Measurements from ENCODE around the gene TRMT61B. TPM values are rescaled to one million over a fixed set of nuclear protein-coding genes. Genes with fewer than 3 reads are reported as not detected.

The TRMT61B gene
- total and polyA plus RNA-seq, 9 of the 15 experiments (the other 6 are each of a cell fraction or from before 2014, with no cell fraction given) = 13.2 to 28.3 (median 19.5) TPM

DNA sequence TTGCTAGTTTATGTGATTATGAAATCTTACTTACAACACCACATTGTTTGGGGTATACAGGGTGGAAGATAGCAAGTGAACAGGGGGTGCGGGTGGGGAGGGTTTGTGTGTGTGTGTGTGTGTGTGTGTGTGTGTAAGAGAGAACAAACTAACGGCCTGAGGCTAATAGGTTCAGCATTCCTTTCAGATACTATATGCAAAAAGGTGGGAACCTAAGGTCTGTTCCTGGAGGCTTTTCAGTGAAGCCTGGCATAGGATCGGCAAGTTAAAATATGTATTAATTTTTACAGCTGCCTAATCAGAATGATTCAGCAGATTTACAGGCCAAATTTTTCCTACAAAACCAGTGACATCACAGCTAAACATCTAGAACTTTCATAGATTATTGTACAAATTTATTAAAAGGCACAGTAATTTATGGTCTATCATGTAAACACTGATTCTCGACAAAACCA is 67.1 kb downstream of the TRMT61B start:
- Histone ChIP-seq H3K4me1 (replicated peaks in 1 of 2; ENCODE audit: control insufficient read depth in 2 of 2, insufficient read depth in 2 of 2, low read length in 2 of 2) (no peaks in the 10 kb centered on the region), H3K27ac (ENCODE audit: extremely low read depth, low read depth, low read length) (no peak overlapping the region), H3K4me2 (ENCODE audit: insufficient read depth, low read length) (no peak overlapping the region), H3K4me3 (no peak overlapping the region), H3K9me3 (replicated peaks; ENCODE audit: control insufficient read depth, insufficient read depth, low read depth, low read length) (no peaks in the 10 kb centered on the region), H4K20me1 (replicated peaks; ENCODE audit: control insufficient read depth, insufficient read depth, low read length) (no peaks in the 10 kb centered on the region), H3K36me3 (ENCODE audit: control insufficient read depth, insufficient read depth, low read length) (peaks cover 42% of the 10 kb centered on the region), H2AFZ (ENCODE audit: low read depth, low read length) (no peak overlapping the region), H3K79me2 (ENCODE audit: control insufficient read depth, insufficient read depth, low read length) (no peaks in the 10 kb centered on the region), H3K9ac (ENCODE audit: insufficient read depth in 1 of 2, low read depth in 2 of 2, low read length in 2 of 2) (no peak overlapping the region), H3K27me3 (ENCODE audit: control insufficient read depth in 2 of 2, insufficient read depth in 2 of 2, low read length in 2 of 2) (no peaks in the 10 kb centered on the region), H3K9me1 (ENCODE audit: control insufficient read depth, insufficient read depth, low read length) (no peaks in the 10 kb centered on the region)
- DNase-seq (ENCODE audit: extremely low read depth in 1 of 4, low spot score in 3 of 4) (no peak), ATAC-seq (no peak), FAIRE-seq (no peak)
- in situ Hi-C loops (cut with MboI) (no loop called here), intact Hi-C loops (cut with micrococcal nuclease) (no loop called here)
- POLR2A ChIA-PET = interaction anchor here (1.1 to 1.7 kb wide), 2 partner anchors 9 to 52 kb away, joined by 4 to 8 read pairs; no protein-coding TSS in a partner anchor
- no TSS peak for BruUV-seq (replicated peaks)
- 76% methylated on average over 4 of the region's 4 CpGs for WGBS (ENCODE audit: insufficient coverage, low coverage, missing lambda C conversion rate)
- CTCF ChIA-PET (ENCODE audit: low intra/inter-chr PET ratio) = no interaction called here
- no peak for TF ChIP-seq ZNF232 (CRISPR knock-in tag; IDR thresholded peaks at IDR 0.05)
- peak; percentile 91 for TF ChIP-seq MAFG (tag; conservative IDR thresholded peaks at IDR 0.05)
- TF ChIP-seq, protein P1, sequence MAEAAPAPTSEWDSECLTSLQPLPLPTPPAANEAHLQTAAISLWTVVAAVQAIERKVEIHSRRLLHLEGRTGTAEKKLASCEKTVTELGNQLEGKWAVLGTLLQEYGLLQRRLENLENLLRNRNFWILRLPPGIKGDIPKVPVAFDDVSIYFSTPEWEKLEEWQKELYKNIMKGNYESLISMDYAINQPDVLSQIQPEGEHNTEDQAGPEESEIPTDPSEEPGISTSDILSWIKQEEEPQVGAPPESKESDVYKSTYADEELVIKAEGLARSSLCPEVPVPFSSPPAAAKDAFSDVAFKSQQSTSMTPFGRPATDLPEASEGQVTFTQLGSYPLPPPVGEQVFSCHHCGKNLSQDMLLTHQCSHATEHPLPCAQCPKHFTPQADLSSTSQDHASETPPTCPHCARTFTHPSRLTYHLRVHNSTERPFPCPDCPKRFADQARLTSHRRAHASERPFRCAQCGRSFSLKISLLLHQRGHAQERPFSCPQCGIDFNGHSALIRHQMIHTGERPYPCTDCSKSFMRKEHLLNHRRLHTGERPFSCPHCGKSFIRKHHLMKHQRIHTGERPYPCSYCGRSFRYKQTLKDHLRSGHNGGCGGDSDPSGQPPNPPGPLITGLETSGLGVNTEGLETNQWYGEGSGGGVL (CRISPR knock-in tag; IDR thresholded peaks at IDR 0.05) = no peak
- TF ChIP-seq ZNF780A (CRISPR knock-in tag; IDR thresholded peaks at IDR 0.05) = no peak
- TF ChIP-seq ZNF436 (CRISPR knock-in tag; IDR thresholded peaks at IDR 0.05) = no peak
- 0 out of 2 replicates have a peak, but pooled peaks have one; percentile 32 for TF ChIP-seq DPF2 (IDR thresholded peaks at IDR 0.05)
- TF ChIP-seq ATF1 (CRISPR knock-in tag; IDR thresholded peaks at IDR 0.05) = no peak
- no peak for TF ChIP-seq ATF1 (tag; IDR thresholded peaks at IDR 0.05)
- peak; percentile 50; the same call in 1 of the 2 replicates for TF ChIP-seq NFE2L1 (tag; IDR thresholded peaks at IDR 0.05; ENCODE audit: borderline replicate concordance, low read depth)
- no peak for TF ChIP-seq TFAM (CRISPR knock-in tag; conservative IDR thresholded peaks at IDR 0.05)
- TF ChIP-seq ZC3H8 (IDR thresholded peaks at IDR 0.05) = no peak
- TF ChIP-seq KLF16 (IDR thresholded peaks at IDR 0.05) = no peak
- TF ChIP-seq RNF2 (IDR thresholded peaks at IDR 0.05) = no peak
- TF ChIP-seq, protein P2, sequence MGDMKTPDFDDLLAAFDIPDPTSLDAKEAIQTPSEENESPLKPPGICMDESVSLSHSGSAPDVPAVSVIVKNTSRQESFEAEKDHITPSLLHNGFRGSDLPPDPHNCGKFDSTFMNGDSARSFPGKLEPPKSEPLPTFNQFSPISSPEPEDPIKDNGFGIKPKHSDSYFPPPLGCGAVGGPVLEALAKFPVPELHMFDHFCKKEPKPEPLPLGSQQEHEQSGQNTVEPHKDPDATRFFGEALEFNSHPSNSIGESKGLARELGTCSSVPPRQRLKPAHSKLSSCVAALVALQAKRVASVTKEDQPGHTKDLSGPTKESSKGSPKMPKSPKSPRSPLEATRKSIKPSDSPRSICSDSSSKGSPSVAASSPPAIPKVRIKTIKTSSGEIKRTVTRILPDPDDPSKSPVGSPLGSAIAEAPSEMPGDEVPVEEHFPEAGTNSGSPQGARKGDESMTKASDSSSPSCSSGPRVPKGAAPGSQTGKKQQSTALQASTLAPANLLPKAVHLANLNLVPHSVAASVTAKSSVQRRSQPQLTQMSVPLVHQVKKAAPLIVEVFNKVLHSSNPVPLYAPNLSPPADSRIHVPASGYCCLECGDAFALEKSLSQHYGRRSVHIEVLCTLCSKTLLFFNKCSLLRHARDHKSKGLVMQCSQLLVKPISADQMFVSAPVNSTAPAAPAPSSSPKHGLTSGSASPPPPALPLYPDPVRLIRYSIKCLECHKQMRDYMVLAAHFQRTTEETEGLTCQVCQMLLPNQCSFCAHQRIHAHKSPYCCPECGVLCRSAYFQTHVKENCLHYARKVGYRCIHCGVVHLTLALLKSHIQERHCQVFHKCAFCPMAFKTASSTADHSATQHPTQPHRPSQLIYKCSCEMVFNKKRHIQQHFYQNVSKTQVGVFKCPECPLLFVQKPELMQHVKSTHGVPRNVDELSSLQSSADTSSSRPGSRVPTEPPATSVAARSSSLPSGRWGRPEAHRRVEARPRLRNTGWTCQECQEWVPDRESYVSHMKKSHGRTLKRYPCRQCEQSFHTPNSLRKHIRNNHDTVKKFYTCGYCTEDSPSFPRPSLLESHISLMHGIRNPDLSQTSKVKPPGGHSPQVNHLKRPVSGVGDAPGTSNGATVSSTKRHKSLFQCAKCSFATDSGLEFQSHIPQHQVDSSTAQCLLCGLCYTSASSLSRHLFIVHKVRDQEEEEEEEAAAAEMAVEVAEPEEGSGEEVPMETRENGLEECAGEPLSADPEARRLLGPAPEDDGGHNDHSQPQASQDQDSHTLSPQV (IDR thresholded peaks at IDR 0.05) = peak; percentile 24; the same call in 1 of the 2 replicates
- TF ChIP-seq ZNF23 (CRISPR knock-in tag; IDR thresholded peaks at IDR 0.05) = no peak
- no peak for TF ChIP-seq CSDE1 (IDR thresholded peaks at IDR 0.05)
- no peak for TF ChIP-seq ZNF785 (CRISPR knock-in tag; IDR thresholded peaks at IDR 0.05)
- TF ChIP-seq SMARCA4 (IDR thresholded peaks at IDR 0.05) = no peak
- TF ChIP-seq ZNF316 (IDR thresholded peaks at IDR 0.05) = peak; percentile 79
- peak; percentile 60 for TF ChIP-seq NFE2 (IDR thresholded peaks at IDR 0.05; ENCODE audit: low read depth)
- TF ChIP-seq C11orf30 (IDR thresholded peaks at IDR 0.05; ENCODE audit: low read depth) = peak; percentile 75
- no peak for TF ChIP-seq ZNF551 (CRISPR knock-in tag; IDR thresholded peaks at IDR 0.05)
- no peak for TF ChIP-seq KAT7 (CRISPR knock-in tag; IDR thresholded peaks at IDR 0.05; ENCODE audit: borderline replicate concordance)
